IPS-15b (cell line): ENCODE data around the gene CYSLTR2.

Source experiments
- H3K27me3 ChIP-seq: one replicate; pipeline ENCODE4 v1.6.1; 2013; ENCODE audit warnings: low read length; ENCODE audit not compliant: control insufficient read depth, insufficient read depth
- H3K36me3 ChIP-seq: one replicate; pipeline ENCODE4 v1.6.1; 2013; ENCODE audit warnings: low read length; ENCODE audit not compliant: control insufficient read depth, insufficient read depth
- H3K4me1 ChIP-seq: one replicate; pipeline ENCODE4 v1.6.1; 2013; ENCODE audit warnings: mild to moderate bottlenecking, low read length; ENCODE audit not compliant: control insufficient read depth, insufficient read depth
- H3K4me3 ChIP-seq: one replicate; pipeline ENCODE4 v1.5.1; 2013; ENCODE audit warnings: low read depth, low read length
- H3K9ac ChIP-seq: one replicate; pipeline ENCODE4 v1.6.1; 2013; ENCODE audit warnings: low read depth, mild to moderate bottlenecking, low read length
- H3K9me3 ChIP-seq: one replicate; pipeline ENCODE4 v1.6.1; 2013; ENCODE audit warnings: mild to moderate bottlenecking, low read length; ENCODE audit not compliant: control insufficient read depth, insufficient read depth

CYSLTR2 gene

DNA sequence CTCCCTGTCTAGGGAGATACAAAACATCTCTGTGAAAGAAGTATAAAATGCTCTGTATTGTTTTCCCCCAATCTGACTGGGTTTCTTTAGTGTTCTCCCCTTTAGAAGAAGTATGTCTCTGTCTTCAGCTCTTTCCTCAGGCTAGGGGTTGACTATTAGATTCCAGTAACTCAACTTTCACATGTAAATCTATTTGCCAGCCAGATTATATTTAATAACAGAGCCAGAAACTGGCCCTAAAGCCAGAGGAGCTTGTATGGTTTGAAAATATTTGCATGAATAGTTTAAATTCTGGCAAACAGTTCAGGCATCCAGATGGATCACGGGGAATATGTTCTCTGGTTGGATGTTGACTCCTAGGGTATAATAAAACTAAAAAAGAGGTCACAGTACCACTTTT is 22.3 kb upstream of the CYSLTR2 start:
- Histone ChIP-seq H3K9me3 (no peaks in the 10 kb centered on the region), H3K36me3 (no peaks in the 10 kb centered on the region), H3K27me3 (no peaks in the 10 kb centered on the region), H3K9ac (no peak overlapping the region), H3K4me1 (no peaks in the 10 kb centered on the region), H3K4me3 (no peak overlapping the region)

DNA sequence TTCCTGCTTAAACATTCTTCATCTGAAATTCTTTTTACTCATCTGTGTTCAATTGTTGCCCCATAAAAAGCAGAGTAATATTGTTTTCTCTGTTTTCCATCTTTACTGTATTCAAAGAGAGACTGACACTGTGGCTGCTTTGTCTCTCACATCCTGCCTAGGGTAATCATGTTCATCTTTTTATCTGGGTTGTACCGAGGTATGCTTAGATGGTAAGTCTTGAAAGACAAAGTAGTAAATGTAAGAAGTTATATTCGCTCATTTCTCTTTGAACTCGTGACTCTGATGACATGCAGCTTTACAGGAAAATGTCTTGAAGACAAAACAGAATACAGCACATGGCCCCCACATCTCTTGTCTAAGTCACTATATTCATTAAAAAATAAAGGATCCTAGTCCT is 20.0 kb upstream of the CYSLTR2 start:
- H3K9me3 ChIP-seq: no peaks in the 10 kb centered on the region
- no peak overlapping the region for H3K4me3 ChIP-seq
- no peak overlapping the region for H3K9ac ChIP-seq
- H3K4me1 ChIP-seq: no peaks in the 10 kb centered on the region
- H3K27me3 ChIP-seq: no peaks in the 10 kb centered on the region
- H3K36me3 ChIP-seq: no peaks in the 10 kb centered on the region

DNA sequence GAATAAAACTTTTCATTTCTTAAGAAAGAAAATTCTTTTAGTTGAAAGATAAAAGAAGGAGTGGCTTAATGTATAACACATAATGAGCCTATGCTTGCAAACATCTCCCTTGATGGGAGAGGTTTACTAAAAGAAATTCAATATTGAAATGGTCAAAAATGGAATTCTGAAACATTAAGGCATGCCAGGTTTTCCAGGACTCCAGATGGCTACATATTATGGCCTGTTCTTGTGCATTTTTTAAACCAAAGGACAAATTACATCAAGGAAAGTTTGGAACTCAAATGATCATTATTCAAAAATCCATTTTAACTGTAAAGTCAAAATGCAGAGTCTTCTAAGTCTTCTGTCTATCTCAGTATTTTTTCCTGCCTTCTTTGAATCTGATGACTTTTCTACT is 19.1 kb upstream of the CYSLTR2 start:
- Histone ChIP-seq H3K27me3 (no peaks in the 10 kb centered on the region), H3K36me3 (no peaks in the 10 kb centered on the region), H3K9me3 (no peaks in the 10 kb centered on the region), H3K9ac (no peak overlapping the region), H3K4me3 (no peak overlapping the region), H3K4me1 (no peaks in the 10 kb centered on the region)

DNA sequence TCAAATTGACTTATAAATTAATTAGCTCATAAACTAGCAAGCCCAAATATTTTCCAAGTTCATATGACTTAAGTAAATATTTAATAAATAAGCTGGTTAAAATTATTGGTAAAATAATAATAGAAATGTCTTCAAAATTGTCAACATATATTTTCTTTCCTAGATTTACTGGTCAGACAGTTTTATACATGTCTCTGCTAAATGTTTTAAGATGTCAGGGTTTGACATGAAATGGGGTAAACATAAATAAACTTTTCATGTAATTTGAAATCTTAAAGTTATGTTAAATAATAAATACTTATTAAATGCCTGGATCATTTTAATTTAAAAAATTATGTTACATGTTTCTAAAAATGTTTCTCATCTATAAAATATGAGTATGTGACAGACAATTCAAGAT is 18.3 kb upstream of the CYSLTR2 start:
- H3K36me3 ChIP-seq: no peaks in the 10 kb centered on the region
- H3K9ac ChIP-seq: no peak overlapping the region
- H3K27me3 ChIP-seq: no peaks in the 10 kb centered on the region
- H3K4me3 ChIP-seq: no peak overlapping the region
- H3K4me1 ChIP-seq: no peaks in the 10 kb centered on the region
- H3K9me3 ChIP-seq: no peaks in the 10 kb centered on the region

DNA sequence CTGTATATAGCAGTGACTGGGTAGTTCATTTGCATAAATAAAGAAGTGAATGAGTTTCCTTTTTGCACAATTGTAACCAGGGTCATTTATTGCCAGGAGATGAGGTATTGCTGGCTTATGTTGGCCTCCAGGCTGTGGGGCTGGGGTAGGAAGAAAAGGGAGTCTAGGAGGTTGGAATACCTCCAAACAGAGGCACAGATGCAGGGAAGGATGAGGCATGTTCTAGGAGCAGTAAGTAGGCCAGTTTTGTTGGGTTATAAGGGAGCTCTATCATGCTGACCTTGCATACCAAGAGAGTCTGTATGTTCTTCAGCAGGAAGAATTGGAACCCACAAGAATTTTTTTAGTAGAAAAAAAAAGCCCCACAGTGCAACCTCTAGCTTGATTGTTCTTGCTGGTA is 17.2 kb upstream of the CYSLTR2 start:
- no peaks in the 10 kb centered on the region for H3K36me3 ChIP-seq

DNA sequence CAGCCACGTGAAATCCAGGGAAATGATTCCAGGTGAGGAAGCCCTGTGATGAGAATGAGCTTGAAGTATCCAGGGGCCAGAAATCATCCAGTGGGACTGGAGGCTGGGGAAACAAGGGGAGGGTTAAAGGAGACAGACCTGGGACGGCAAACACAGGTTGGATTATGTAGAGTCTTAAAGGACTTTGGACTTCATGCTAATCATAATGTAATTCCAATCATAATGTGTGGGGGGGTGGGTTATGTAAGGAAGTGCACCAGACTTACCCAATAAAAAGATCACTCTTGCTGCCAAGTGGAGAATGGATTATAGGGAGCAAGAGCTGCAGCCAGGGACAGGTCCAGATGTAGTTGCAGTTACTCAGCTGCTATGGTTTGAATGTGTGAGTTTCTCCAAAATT is 16.1 kb upstream of the CYSLTR2 start:
- Histone ChIP-seq H3K4me3 (no peak overlapping the region), H3K9me3 (no peaks in the 10 kb centered on the region), H3K36me3 (no peaks in the 10 kb centered on the region), H3K27me3 (no peaks in the 10 kb centered on the region), H3K9ac (no peak overlapping the region), H3K4me1 (no peaks in the 10 kb centered on the region)

More for the DNA sequence above, 17.2 kb upstream of the CYSLTR2 start:
- Histone ChIP-seq H3K9ac (no peak overlapping the region), H3K4me3 (no peak overlapping the region), H3K27me3 (no peaks in the 10 kb centered on the region), H3K4me1 (no peaks in the 10 kb centered on the region), H3K9me3 (no peaks in the 10 kb centered on the region)

DNA sequence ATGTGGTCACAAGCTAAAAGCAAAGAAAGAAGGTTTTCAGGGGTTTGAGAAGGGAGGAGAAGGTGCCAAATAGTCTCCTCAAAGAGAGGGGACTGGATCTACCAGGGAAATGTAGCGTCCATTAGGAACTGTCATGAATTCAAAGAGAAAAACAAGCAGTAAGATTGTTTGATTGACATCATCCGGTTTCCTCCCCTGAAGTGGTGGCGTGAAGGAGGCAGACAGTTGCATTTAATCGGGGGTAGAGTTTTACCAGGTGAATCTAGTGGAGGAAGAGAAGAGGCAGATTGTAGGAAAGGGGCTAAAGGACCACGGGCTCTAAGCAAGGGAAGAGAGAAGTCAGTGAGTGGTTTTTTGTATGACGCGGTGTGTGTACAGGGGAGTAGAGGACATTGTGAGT is 13.0 kb upstream of the CYSLTR2 start:
- no peak overlapping the region for H3K4me3 ChIP-seq
- no peaks in the 10 kb centered on the region for H3K27me3 ChIP-seq
- H3K4me1 ChIP-seq: no peaks in the 10 kb centered on the region
- H3K9ac ChIP-seq: no peak overlapping the region
- no peaks in the 10 kb centered on the region for H3K9me3 ChIP-seq
- no peaks in the 10 kb centered on the region for H3K36me3 ChIP-seq

DNA sequence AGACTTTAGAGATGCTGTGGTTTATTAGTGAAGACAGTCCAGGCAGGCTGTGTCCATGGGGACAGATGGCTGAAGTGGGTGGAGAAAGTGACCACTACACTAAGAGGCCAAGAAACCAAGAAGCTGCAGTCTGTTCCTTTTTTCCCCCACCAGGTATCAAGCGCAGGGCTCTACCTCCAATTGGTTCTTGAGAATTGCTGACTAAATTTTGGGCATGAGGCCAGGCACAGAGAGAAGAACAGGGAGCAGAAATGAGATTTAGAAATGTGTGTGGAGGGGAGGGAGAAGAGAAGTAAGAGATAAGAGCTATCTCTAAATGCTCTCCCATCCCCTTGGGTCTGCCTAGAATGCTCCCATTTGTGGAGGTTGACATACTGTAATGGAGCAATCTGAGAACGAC is 12.3 kb upstream of the CYSLTR2 start:
- H3K4me3 ChIP-seq: no peak overlapping the region
- no peak overlapping the region for H3K9ac ChIP-seq

DNA sequence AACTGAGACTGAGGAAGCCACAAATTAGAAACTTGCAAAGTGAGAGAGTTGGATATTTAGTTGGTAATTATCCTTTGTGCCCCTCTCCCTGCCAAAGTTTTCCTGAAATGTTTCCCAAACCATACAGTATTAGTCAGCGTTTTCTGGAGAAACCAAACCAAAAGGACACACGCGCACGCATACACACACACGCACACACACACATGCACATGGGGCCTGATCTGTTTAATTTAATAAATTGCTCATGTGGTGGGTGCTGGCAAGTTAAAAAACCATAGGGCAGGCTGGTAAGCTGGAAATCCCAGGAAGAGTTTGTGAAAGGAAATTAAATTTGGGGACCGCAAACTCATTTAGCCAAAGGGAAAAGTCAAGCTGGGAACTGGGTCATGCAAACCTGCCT is 11.7 kb upstream of the CYSLTR2 start:
- Histone ChIP-seq H3K27me3 (no peaks in the 10 kb centered on the region), H3K9me3 (no peaks in the 10 kb centered on the region), H3K9ac (no peak overlapping the region), H3K4me3 (no peak overlapping the region), H3K4me1 (no peaks in the 10 kb centered on the region), H3K36me3 (no peaks in the 10 kb centered on the region)

More for the DNA sequence above, 12.3 kb upstream of the CYSLTR2 start:
- no peaks in the 10 kb centered on the region for H3K4me1 ChIP-seq
- no peaks in the 10 kb centered on the region for H3K27me3 ChIP-seq
- no peaks in the 10 kb centered on the region for H3K36me3 ChIP-seq
- H3K9me3 ChIP-seq: no peaks in the 10 kb centered on the region

DNA sequence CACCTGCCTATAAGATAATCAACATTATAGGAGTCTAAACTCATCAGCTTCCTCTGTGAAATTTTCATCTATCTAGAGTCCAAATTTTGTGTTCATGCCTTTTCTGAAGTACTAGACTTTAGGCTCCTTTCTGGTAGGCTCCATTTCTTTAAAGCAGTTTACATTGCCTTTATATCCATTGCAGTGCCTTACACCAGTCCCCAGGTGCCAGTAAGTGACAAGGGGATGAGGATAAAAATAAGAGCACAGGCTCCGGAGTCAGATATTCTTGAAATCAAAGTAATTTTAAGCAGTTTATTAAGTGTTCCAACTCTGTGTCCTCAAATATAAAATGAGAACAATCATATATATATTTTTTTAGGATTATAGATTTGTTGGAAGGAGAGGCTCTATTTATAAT is 10.6 kb upstream of the CYSLTR2 start:
- Histone ChIP-seq H3K36me3 (no peaks in the 10 kb centered on the region), H3K9ac (no peak overlapping the region), H3K27me3 (no peaks in the 10 kb centered on the region), H3K9me3 (no peaks in the 10 kb centered on the region), H3K4me3 (no peak overlapping the region), H3K4me1 (no peaks in the 10 kb centered on the region)

DNA sequence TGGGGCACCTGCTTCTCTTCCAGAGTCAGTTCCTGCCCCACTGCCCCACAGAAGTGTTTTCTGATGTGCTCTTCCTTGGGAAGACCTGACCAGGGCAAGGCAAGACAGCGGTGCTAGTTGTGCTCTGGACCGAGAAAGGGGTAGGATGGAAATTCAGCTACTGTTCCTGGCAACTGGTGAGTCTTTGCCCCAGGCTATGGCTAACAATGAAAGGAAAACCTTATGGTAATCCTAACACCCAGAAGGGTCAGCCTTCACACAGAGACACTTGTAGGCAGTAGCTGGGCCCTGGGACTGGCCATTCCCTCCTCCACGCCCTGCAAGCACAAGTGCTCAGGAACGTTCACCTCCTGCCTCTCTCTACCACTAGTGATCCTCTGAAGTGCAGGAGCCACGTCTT is 9.6 kb upstream of the CYSLTR2 start:
- H3K4me3 ChIP-seq: no peak overlapping the region
- H3K27me3 ChIP-seq: no peaks in the 10 kb centered on the region
- no peaks in the 10 kb centered on the region for H3K4me1 ChIP-seq
- no peaks in the 10 kb centered on the region for H3K9me3 ChIP-seq
- H3K36me3 ChIP-seq: no peaks in the 10 kb centered on the region
- H3K9ac ChIP-seq: no peak overlapping the region

DNA sequence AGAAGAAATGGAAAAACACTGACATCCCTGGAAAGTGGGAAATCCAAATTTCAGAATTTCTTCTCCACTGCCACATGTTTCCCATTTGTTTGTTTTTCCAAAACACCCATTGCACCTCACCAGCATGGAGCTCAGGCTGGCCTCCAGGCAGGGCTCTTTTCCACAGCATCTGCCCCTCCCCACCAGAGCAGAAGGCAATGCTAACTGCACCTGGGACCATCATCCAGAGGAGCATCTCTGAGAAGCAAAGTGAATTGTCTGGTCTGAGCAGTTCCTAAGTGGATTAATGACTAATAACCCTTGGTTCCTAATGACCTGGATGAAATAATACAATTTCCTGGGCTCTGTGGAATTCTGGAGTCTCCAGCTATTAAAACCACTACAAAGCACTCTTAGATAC is 8.8 kb upstream of the CYSLTR2 start:
- Histone ChIP-seq H3K4me1 (no peaks in the 10 kb centered on the region), H3K9me3 (no peaks in the 10 kb centered on the region), H3K4me3 (no peak overlapping the region), H3K27me3 (no peaks in the 10 kb centered on the region), H3K9ac (no peak overlapping the region), H3K36me3 (no peaks in the 10 kb centered on the region)

DNA sequence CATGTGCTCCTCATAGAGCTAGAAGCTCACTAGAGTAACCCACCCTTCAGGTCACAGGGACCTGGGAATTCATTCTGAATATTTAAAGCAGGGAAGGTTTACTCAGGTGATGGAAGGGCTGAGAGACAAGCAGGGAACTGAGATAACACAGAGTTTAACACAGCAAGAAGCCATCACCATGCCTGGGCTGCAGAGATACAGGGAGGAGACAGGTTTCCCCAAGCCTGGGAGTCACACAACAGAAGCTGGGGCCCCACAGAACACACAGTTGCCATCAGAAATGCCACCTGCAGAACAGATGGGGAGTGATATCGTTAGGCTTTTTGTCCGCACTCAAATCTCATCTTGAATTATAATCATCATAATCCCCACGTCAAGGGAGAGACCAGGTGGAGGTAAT is 7.9 kb upstream of the CYSLTR2 start:
- Histone ChIP-seq H3K9ac (no peak overlapping the region), H3K27me3 (no peaks in the 10 kb centered on the region), H3K36me3 (no peaks in the 10 kb centered on the region), H3K4me3 (no peak overlapping the region), H3K9me3 (no peaks in the 10 kb centered on the region), H3K4me1 (no peaks in the 10 kb centered on the region)
